Stomach (tissue), 9 donors: ENCODE results near the gene ATP1A1. TPM values are rescaled to one million over a fixed set of nuclear protein-coding genes. Genes with fewer than 3 reads are reported as not detected.
A peak's percentile ranks its signal among the peaks of the same experiment; 100 is the strongest.

Experiments
- DNase-seq, 2 donors: peaks; one replicate each; pipeline versions ENCODE4 v3.0.0 to v3.0.0-alpha.2; 2013 to 2019
- H3K27ac ChIP-seq, 5 donors: fragments of 200-600 bp in 4 of 5; sonication (generic) in 4 of 5; one replicate each; pipeline ENCODE4 v1.5.1; 2013 to 2019; ENCODE audit warnings: mild to moderate bottlenecking in 1 of 5, moderate library complexity in 1 of 5
- H3K27me3 ChIP-seq, 3 donors: fragments of 200-600 bp; sonication (generic); one replicate each; pipeline ENCODE4 v1.5.1; 2017 to 2019; ENCODE audit warnings: mixed run types in 1 of 3
- H3K36me3 ChIP-seq, 4 donors: fragments of 200-600 bp; sonication (generic); 1 replicate in 3 of 4; 2 replicates in 1 of 4; pipeline ENCODE4 v1.5.1; 2016 to 2019
- H3K4me1 ChIP-seq, 4 donors: fragments of 200-600 bp; sonication (generic); one replicate each; pipeline ENCODE4 v1.5.1; 2016 to 2019
- H3K4me3 ChIP-seq, 4 donors: fragments of 200-600 bp; sonication (generic) in 3 of 4; one replicate each; pipeline ENCODE4 v1.5.1; 2016 to 2019; ENCODE audit warnings: mild to moderate bottlenecking in 1 of 4
- H3K9me3 ChIP-seq, 4 donors: fragments of 200-600 bp; sonication (generic); one replicate each; pipeline ENCODE4 v1.5.1; 2016 to 2019
- CTCF ChIP-seq, 7 experiments: fragments of 450-650 bp in 4 of 7; fragments of 200-600 bp in 3 of 7; sonication (generic) in 3 of 7; IDR thresholded peaks; one replicate each; pipeline ENCODE4 v1.5.1; 2016 to 2019; ENCODE audit warnings: antibody characterized with exemption in 7 of 7, control low read depth in 2 of 7, mild to moderate bottlenecking in 1 of 7
- EP300 ChIP-seq: sonication (generic); formaldehyde crosslinking; IDR thresholded peaks from one replicate; pipeline ENCODE4 v1.6.1; 2017; ENCODE audit warnings: antibody characterized with exemption
- POLR2A ChIP-seq, 4 donors: fragments of 450-650 bp; IDR thresholded peaks; one replicate each; pipeline ENCODE4 v1.6.1; 2016; ENCODE audit warnings: antibody characterized with exemption in 4 of 4, control low read depth in 2 of 4, mild to moderate bottlenecking in 1 of 4, moderate library complexity in 1 of 4
- POLR2AphosphoS5 ChIP-seq, 3 donors: sonication (generic); formaldehyde crosslinking; IDR thresholded peaks; one replicate each; pipeline ENCODE4 v1.6.1; 2016; ENCODE audit warnings: antibody characterized with exemption in 3 of 3
- WGBS, 5 donors: extraction: QIAGEN DNeasy Blood & Tissue Kit in 3 of 5; methylation state at CpG; one replicate each; pipeline versions ENCODE4 v1.1.5 to v1.1.7; 2013 to 2018; 5-methylcytosine and 5-hydroxymethylcytosine counted together
- intact Hi-C: fragments of 100-400 bp; cut with DNase I; formaldehyde crosslinking; loops from one replicate; pipeline ENCODE4 v1.15.1; 2023; ENCODE audit warnings: low total_unique reads
- polyA plus RNA-seq, 3 donors: library from polyadenylated mRNA; stranded (reverse); fragments of 200-250 nt; gene quantifications; one replicate each; pipeline ENCODE4 v1.2.3, GENCODE V29; 2013
- total RNA-seq, 5 donors: library from RNA; depleted of rRNA; stranded (reverse); fragments of >200 nt; gene quantifications; one replicate each; pipeline versions ENCODE4 v1.1.0 to v1.2.3, GENCODE V29; 2014 to 2016
- donor health status: healthy with polysubstance abuse.
- donor health status: Bipolar disorder and iron deficiency.
- donor health status: healthy.

Gene ATP1A1
- total and polyA plus RNA-seq, 8 donors = 49.9 to 576 (median 171) TPM

- no peak for DNase-seq
- Histone ChIP-seq H3K27ac (no peak overlapping the region), H3K36me3 (no peaks in the 10 kb centered on the region), H3K27me3 (no peaks in the 10 kb centered on the region), H3K9me3 (no peaks in the 10 kb centered on the region), H3K4me3 (no peak overlapping the region), H3K4me1 (peaks cover 0 to 7% (median 0%) of the 10 kb centered on the region in 4 donors)
- 91 to 98% (median 97%) methylated on average over 1 of the region's 1 CpG; no CpG with 5 or more reads in 1 of the 5 donors for WGBS, 5 donors
- intact Hi-C loops = no loop called here
- TF ChIP-seq CTCF (IDR thresholded peaks at IDR 0.05) = no peak
- no peak for TF ChIP-seq POLR2A (IDR thresholded peaks at IDR 0.05)
- no peak for TF ChIP-seq EP300
- TF ChIP-seq POLR2AphosphoS5 (IDR thresholded peaks at IDR 0.05) = no peak
Observed at GRCh38 chr1:116357487-116357886, 15.6 kb upstream of the ATP1A1 start.

- intact Hi-C loops = no loop called here
Observed at GRCh38 chr1:116359060-116359830, 13.8 kb upstream of the ATP1A1 start.

GRCh38 chr1:116359871-116360270 lies 13.2 kb upstream of the ATP1A1 start:
- Histone ChIP-seq H3K36me3 (no peaks in the 10 kb centered on the region), H3K9me3 (no peaks in the 10 kb centered on the region), H3K27me3 (no peaks in the 10 kb centered on the region), H3K4me1 (peaks cover 0 to 7% (median 2%) of the 10 kb centered on the region in 4 donors), H3K27ac (no peak overlapping the region), H3K4me3 (no peak overlapping the region)
- intact Hi-C loops = loop anchor here (10.0 kb wide), 1 partner anchor 125 kb away; no protein-coding TSS in a partner anchor
- 85 to 100% (median 93%) methylated on average over 1 of the region's 1 CpG for WGBS, 5 donors
- no peak for DNase-seq
- no peak for TF ChIP-seq POLR2A (IDR thresholded peaks at IDR 0.05)

More at GRCh38 chr1:116359060-116359830, 13.8 kb upstream of the ATP1A1 start:
- TF ChIP-seq CTCF (IDR thresholded peaks at IDR 0.05) = no peak
- TF ChIP-seq POLR2A (IDR thresholded peaks at IDR 0.05) = no peak
- TF ChIP-seq EP300 = no peak
- no peak for TF ChIP-seq POLR2AphosphoS5 (IDR thresholded peaks at IDR 0.05)
- 58 to 80% (median 78%) methylated on average over 2 of the region's 2 CpGs for WGBS, 5 donors
- no peaks in the 10 kb centered on the region for H3K9me3 ChIP-seq
- no peak overlapping the region for H3K4me3 ChIP-seq
- H3K27ac ChIP-seq = no peak overlapping the region
- H3K36me3 ChIP-seq = no peaks in the 10 kb centered on the region
- no peaks in the 10 kb centered on the region for H3K27me3 ChIP-seq
- no peak for DNase-seq
- peaks cover 0 to 7% (median 0%) of the 10 kb centered on the region in 4 donors for H3K4me1 ChIP-seq

GRCh38 chr1:116360429-116361173 lies 12.4 kb upstream of the ATP1A1 start:
- Histone ChIP-seq H3K4me1 (peaks cover 0 to 11% (median 3%) of the 10 kb centered on the region in 4 donors), H3K4me3 (no peak overlapping the region), H3K27ac (no peak overlapping the region), H3K9me3 (no peaks in the 10 kb centered on the region), H3K27me3 (no peaks in the 10 kb centered on the region), H3K36me3 (no peaks in the 10 kb centered on the region)
- TF ChIP-seq POLR2AphosphoS5 (IDR thresholded peaks at IDR 0.05) (no peak), CTCF (IDR thresholded peaks at IDR 0.05) (peak in 5 of 7 experiments; percentile 12 to 42 (median 28))
- peak in 1 of 2 donors; percentile 26 for DNase-seq
- intact Hi-C loops = loop anchor here (10.0 kb wide), 1 partner anchor 124 kb away; no protein-coding TSS in a partner anchor
- WGBS, 5 donors = 58 to 79% (median 65%) methylated on average over 2 of the region's 2 CpGs
